Activated CD4-positive, alpha-beta T cell treated with anti-CD3 and anti-CD28 coated beads, Interleukin-2, Interleukin-6, amounts not matched to agents 100 ng/mL and 50 ng/mL, durations not matched to agents 16 hours and 8 hours (primary cell): ENCODE data around the gene PDZRN4.
"Not testable (repeated sequence)": the region's sequence is repeated elsewhere in the genome, so short reads cannot be mapped to it uniquely, and the experiment has no call there.

ENCODE experiments used
- DNase-seq: peaks from one replicate; pipeline ENCODE4 v3.0.0-alpha.2; 2020

PDZRN4 gene

DNA sequence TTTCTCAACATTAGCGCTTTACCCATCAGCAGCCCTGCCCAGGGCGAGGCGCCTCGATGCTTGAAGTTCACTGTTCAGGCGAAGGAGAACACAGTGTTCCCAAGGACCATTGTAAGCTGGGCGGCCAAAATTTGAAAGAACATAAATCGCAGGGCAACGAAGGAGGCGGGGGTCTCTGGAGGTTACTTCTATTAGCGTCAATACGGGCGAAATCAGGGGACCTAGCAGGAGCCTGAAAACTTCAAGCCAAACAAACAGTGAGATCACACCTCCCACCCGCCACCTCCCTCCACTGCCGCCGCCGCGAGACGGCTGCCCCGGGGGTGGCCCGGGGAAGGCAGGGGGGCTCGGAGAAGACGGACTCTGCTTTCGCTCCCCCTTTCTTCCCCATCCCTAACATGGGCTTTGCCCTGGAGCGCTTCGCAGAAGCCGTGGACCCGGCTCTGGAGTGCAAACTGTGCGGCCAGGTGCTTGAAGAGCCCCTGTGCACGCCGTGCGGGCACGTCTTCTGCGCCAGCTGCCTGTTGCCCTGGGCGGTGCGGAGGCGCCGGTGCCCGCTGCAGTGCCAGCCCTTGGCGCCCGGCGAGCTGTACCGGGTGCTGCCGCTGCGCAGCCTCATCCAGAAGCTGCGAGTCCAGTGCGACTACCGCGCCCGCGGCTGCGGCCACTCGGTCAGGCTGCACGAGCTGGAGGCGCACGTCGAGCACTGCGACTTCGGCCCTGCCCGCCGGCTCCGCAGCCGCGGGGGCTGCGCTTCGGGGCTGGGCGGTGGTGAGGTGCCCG, at the start of gene PDZRN4:
TSS of gene PDZRN4 (plus strand) at position 263 of the 783 bp plus-strand sequence.
- DNase-seq: no peak

DNA sequence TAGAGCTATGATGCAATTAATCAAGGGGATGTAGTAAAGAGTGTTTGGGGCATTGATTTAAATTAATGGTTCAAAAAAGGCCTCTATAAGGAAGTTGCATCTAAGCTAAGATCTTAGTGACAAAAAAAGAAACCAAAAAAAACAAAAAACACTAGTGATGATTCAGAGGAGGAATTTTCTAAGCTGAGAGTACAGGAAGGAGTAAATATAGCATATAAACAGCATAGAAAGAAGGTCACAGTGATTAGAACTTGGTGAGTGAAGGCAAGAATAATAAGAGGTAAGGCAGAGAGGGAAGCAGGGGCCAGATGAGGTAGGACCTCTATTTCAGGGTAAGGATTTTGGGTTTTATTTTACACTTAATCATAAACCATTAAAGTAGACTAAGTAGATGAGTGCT, 48.0 kb upstream of the PDZRN4 start:
- peak; percentile 6 for DNase-seq

DNA sequence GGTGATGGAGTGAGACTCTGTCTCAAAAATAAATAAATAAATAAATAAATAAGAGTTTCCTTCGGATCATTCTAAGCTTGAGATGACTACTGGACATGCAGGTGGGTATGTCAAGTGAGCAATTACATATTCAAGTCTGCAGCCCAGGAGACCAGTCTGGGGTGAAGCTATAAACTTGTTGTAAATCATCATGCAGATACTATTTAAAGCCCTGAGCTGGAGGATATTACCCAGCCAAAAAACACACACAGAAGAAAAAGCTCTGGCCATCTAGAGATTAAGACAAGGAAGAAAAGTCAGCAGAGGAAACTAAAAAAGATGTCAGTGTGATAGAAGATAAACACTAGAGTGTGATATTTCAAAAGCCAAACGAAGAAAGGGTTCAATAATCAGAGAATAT, 47.0 kb upstream of the PDZRN4 start:
- DNase-seq: no peak

DNA sequence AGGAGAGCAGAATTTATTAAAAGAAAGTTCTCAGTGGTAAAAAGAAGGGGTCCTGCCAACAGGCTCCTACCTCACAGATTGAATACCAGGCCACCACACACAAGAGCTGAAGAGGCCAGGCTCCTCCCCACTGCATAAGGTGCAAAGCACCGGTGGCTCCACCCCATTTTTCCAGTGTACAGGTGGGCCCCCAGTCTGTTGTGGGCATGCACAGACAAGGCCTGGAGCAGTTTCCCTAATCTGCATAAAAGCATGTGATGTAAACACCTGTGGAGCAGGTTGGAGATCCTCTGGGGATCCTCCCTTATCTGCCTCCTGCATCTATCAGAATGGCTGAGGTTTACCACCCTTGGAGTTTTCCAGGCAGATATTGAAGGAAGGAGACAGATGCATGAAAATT, 45.7 kb upstream of the PDZRN4 start:
- DNase-seq: no peak

DNA sequence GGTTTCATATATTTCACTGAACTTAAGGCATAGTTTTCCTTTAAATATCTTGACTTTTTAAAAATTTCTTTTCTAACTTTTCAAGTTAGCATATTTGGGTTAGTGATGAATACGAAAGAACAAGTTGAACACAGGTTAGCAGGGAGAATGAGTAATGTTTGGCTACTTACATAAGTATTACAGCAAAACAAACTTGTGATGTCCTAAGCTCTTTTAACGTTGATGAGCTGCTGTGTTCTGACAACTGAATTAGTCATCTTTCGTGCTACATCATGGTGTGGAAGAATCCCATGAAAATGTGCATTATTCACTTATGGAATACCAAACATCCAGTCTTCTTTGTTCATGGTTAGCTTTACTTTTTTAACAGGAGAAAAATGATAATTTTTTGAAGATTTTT, 36.3 kb upstream of the PDZRN4 start:
- DNase-seq: no peak

DNA sequence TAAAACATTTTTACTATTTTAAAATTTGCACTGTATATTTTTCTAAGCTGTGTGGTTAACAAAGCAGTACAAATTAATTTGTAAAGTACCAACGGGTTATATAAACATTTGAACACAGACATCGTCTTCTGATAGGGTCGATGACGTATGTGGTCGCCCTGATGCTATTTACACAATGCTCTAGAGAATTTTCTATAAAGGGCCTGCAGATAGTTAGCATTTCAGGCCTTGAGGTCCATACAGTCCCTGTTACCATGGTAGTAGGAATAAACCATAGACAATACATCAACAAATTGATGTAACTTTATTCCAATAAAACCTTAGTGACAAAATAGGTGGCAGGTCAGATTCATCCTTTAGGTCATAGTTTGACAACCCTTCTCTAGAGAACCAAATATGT, 25.7 kb upstream of the PDZRN4 start:
- DNase-seq: no peak

DNA sequence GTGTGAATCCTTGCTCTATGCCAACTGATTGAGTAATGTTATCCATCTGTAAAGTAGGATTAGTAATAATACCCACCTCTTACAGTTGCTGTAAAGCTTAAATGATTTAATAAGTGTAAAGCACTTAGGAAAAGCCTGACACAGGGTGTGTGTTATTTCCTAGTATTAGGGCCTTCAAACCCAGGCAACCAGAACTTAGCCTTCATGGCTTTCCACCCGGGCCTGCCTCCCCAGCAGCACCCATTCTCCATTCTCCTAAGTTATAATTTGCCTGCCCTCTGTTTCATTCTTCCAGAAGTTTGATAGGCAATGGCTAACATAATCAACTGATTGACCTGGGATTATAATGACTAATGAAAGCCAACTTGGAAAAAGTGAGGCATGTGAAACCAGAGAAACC, 20.4 kb upstream of the PDZRN4 start:
- DNase-seq: no peak

DNA sequence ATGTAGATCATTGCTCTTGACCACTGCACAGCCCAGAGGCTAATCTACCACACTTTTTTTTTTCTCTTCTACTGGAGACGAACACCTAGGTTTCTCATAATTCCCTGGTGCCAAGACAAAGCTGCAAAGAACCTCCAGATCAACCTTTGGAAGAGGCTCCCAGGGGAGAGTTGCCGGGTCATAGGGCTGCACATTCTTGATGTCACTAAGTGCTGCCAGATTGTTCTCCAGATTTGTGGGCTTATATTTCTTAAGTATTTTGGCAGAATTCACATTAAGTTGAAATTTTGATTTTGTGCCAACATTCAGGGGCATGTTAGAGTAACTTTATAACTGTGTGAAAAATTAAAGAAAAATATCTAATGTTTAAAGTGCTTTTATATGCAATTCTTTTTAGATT, 13.5 kb upstream of the PDZRN4 start:
- DNase-seq: no peak

DNA sequence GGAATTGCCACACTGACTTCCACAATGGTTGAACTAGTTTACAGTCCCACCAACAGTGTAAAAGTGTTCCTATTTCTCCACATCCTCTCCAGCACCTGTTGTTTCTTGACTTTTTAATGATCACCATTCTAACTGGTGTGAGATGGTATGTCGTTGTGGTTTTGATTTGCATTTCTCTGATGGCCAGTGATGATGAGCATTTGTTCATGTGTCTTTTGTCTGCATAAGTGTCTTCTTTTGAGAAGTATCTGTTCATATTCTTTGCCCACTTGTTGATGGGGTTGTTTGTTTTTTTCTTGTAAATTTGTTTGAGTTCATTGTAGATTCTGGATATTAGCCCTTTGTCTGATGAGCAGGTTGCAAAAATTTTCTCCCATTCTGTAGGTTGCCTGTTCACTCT, 8.6 kb upstream of the PDZRN4 start:
- not testable (repeated sequence) for DNase-seq

DNA sequence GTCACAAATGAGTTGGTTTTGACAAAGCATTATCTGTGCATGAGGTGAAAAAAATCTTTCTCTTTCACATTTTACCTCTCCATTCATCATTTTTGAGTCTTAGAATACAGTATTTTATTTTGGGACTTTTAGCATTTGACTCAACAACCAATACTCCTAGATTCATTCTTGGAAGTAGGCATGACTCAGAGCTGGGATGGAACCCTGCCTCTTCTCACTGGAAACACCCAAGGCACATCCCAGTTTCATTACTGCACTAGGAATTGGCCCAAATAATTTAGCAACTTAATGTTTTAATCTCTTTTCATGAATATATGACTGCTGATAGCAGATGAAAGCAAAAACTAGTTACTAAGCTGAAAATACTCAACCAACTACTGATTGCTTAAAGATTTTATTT, 3.3 kb upstream of the PDZRN4 start:
- DNase-seq: no peak

DNA sequence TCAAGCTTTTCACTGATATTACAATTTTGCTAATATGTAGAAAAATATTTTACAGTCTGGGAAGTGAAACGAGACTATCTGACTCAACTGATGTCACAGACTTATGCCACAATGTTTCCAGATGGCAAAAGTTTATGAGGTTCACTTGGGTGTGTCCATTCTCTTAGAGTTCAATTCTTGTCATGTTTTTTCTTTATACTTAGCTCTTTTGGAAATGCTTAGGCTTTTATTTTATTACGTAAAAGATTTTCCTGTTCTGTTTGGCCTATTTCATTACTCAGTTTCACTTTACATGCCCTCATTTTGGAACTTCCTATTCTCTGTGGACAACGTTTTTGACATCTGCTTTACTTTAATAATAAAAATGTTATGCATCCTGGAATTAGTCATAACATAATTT, 2.1 kb upstream of the PDZRN4 start:
- DNase-seq: no peak

DNA sequence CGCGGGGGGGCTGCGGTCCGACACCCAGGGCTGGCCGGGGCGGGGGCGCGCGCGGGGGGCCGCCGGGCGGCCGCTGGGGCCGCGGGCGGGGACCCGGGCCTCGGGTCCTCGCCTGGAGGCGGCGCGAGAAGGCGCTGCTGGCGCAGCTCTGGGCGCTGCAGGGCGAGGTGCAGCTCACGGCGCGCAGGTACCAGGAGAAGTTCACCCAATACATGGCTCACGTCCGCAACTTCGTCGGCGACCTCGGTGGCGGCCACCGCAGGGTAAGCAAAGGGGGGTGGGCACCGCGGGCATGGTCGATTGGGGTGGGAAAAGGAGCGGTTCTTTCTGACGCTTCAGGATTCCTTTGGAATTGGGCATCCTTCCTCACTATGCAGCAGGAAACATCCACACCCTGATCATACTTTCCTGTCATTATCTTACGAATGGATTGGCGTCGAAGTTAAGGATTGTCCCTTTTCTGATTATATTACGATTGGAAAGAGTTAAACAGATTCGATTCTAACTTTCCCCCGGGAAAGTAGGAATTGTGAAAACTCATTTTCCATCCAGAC, 798 bp downstream of the PDZRN4 start:
- no peak for DNase-seq

DNA sequence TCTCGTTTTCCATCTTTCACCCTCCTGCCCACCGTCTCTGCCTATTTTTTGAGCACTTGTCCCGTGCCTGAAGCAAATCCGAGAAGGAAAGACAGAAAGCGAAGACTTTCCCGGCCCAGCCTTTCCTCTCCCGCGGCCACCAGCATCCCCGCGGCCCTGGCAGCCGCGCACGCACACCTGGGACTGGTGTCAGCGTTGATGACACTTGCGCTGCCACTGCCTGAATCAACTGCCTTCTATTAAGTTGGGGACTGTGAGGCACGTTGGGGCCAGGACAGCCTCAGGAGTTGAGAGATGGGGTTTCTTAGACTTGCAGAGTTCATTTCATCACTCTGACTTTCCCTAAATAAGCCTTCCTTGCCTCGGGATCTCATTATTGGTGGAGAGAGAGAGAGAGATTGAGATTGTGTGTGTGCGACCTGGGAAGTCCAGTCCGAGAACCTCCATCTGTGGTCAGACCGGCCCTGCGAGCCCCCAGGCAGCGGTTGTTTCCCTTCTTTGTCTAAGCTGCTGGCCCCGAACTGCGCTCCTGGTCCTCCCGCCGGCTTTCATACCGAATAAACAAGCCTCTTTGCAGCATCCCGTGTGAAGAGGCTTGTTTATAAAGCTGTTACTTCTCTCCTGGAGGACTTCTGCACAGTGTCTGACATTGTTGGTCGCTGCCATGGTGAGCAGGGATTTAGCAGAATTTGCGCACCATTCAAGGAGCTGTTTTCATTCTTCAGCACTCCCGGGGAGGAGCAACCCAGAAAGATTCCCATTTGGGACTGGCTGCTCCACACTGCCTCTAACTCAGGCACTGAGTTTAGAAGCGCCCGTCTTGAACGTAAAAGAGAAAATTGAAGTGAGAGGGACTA, 1.5 kb downstream of the PDZRN4 start:
- no peak for DNase-seq

DNA sequence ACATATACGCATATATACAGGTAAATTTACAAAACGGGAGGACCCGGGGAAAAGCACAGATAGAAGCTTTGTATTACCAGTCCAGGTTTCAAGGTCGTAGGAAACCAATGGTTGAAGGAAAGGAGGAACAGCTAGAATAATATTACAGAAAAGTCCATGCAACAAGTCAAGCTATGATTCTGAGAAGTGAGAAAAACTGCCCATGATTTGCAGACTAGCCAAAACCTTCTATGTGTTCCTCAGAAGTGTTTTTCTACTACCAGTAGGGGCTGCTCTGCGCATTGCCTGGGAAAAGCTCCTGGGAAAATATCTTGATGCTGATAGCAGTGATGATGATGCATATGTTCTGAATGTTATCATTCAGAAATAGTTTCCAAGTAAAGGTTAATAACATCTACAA, 2.2 kb downstream of the PDZRN4 start:
- DNase-seq: no peak

DNA sequence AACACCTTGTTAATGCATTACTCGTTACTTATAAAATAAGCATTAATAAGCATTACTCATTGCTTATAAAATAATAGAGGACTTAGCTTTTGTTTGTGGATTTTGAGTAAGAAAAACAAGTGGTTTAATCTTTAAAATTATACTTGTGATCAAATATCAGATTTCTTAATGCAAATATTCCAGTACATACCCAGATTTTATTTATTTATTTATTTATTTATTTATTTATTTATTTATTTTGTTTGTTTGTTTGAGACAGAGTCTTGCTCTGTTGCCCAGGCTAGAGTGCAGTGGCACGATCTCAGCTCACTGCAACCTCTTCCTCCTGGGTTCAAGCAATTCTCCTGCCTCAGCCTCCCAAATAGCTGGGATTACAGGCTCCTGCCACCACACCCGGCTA, 3.4 kb downstream of the PDZRN4 start:
- DNase-seq: not testable (repeated sequence)

DNA sequence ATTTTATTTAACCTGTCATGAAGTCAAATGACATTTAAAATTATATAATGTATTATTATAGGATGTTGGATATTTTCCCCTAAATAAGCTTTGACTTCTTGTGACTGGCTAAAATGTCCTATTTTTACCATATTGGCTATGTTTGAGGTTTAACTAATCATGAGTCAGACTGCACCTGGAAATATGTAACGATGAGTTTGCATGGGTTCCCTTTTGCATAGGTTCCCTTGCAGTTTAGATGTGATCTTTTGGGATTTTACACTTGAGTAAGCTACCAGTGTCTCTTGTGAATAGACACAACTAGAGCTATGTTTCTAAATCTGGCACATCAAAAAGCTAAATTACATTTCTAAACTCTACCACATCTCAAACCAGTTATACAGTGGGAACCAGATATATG, 5.2 kb downstream of the PDZRN4 start:
- DNase-seq: no peak

DNA sequence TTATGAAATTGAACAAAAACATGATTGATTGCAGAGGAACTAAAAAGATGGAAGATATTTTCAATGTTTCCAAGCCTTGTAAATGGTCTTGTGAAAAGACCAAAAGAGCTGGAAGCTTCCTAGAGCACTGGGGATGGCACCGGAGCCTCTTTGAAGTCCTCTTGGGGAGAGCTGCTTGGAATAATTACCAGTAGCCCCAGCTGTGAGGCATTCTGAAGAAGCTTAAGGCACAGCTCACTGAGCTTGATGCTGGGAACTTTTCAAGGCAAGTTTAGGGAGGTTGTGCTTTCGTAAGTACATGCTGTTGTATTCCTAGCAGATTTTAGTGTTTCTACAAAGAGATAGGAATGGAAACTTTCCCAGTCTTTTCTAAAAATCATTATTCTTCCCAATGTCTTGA, 13.9 kb downstream of the PDZRN4 start:
- no peak for DNase-seq

DNA sequence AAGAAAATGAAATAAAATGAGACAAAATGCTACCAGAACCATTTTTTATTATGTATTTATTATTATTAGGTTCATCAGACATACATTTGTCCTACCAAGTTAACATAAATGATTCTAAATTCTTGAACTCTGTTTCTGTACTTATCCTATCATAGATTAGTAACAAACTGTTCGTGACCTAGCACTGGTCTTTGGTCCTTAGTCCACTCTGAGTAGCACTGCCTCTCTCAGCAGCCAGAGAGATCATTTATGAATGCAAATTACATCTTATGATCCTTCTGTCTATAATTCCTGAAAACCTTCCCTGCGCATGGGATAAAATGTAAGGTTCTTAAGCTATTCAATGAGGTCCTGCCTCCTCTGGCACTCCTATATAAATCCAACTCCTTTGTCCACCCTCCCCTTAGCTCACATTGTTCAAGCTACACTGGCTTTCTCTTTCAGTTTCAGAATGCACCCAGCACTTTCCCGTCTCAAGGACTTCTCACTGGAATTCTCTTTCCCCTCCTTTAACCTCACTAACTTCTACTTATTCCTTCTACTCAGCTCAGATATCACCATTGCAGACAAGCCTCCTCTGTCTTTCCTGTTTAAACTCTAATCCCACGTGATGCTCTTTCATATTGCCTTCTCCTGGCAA, 17.1 kb downstream of the PDZRN4 start:
- DNase-seq: no peak

DNA sequence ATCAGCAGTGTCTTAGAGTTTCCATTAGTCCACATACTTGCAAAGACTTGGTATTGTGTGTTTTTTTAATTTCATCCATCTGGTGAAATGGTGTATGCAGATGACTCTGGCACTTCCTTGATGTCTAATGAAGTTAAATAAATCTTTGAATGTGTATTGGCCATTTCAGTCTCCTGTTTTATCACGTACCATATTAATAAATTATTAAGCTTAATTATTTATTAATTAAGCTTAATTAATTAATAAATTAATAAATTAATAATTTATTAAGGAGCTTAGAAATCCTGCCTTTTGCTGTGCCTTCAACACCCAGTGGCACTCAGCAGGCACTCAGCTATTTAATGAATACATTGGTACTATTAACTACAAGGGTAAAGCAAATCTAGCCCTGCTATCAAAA, 18.2 kb downstream of the PDZRN4 start:
- no peak for DNase-seq

DNA sequence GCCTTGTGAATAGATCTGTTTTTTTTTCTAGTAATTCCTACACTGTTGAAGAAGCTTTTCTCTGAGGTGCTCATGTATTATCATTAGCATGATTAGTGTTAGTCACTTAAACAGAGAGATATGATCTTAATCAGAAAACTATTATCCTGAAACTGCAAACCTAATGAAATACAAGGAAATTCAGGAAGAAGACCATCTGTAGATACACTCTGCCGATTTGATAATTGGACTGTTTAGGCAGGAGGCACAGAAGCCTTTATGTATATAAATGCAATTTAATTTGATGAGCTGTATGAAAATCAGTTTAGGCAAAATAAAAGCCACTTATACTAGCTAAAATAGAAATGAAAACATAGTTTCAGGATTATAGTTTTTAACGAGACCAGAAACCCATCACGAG, 23.3 kb downstream of the PDZRN4 start:
- DNase-seq: no peak

DNA sequence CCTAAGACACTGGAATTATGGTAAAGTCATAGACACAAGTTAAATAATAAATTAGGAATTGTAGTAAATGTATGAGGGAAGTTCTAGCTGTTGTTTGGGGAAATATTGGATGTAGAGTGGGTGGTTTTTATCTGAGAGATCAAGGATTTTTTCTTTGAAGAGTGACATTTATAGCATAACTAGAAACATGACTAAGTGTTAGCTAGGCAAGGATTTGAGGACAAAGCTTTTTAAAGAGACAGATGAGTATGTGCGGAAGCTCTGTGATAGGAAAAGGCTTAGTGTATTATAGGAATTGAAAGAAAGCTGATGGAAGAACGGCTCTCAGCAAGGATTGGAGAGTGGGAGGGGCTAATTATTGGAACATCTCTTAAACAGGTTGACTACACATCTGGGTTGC, 24.5 kb downstream of the PDZRN4 start:
- no peak for DNase-seq

DNA sequence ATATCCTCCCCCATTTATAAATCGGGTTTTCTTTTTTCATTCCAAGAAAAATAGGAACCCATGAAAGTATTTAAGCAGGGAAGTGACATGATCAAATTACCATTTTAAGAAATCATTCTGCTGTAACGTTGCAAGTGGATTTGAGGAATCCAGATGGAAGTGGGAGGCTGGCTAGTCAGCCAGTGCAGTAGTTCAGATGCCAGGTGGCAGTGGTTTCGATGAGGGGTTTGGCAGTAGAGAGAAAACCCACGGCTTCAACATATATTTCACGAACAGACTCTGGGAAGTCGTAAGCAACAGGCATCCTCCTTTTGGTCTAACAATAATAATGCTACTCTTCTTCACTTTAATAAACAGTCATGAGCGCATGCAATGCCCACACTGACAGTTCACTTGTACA, 25.0 kb downstream of the PDZRN4 start:
- DNase-seq: no peak

DNA sequence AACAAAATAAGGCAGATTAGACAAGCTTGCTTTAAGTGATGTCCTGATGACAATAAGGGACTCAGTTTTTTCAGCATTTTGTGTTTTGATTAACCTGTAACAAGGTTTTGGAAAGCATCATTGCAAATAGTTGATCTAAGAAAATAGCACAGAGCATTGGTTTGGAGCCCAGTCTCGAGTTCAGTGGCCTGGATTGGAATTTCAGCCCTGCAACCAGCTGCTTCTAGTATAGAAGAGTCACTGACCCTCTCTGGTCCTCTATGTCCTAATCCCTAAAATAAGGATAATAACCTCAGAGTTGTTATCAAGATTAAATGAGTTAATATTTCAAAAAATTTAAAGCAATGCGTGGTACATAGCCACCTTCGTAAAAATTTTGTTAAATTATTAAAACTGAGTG, 25.5 kb downstream of the PDZRN4 start:
- no peak for DNase-seq

DNA sequence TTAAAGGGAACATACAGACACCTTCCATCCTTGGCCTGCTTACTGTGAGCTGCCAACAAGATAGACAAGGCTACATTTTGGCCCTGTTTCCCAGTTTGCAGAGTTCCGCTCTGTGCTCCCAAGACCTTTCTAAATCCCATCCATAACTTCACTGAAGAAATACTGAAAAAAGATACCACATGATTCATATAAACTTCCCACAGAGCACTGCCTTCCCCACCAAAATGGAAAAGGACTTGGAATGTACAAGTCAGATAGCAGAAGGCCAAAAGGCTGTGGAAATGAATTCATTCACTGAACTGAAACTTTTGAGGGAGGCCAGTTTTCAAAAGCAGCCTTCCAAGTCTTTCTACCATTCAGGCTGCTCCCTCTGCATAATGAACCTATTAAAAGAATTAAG, 29.6 kb downstream of the PDZRN4 start:
- no peak for DNase-seq
